NCI-H128 (cell line): ENCODE results near the gene ZNF385B.

Experiments used
- DNase-seq: peaks from one replicate; lab custom pipeline; 2025; ENCODE audit not compliant: unreplicated experiment; lab: John Stamatoyannopoulos, UW

Gene ZNF385B

GRCh38 chr2:179749210-179749609, 112.2 kb downstream of the ZNF385B start:
- DNase-seq: no peak

GRCh38 chr2:179746981-179747380, 114.4 kb downstream of the ZNF385B start:
- DNase-seq: no peak

GRCh38 chr2:179745635-179746256, 115.7 kb downstream of the ZNF385B start:
- DNase-seq: no peak

- no peak for DNase-seq
These were observed 117.0 kb downstream of the ZNF385B start for GRCh38 chr2:179744401-179744800.

- DNase-seq: no peak
These were observed 120.1 kb downstream of the ZNF385B start for GRCh38 chr2:179741317-179741716.

- DNase-seq: no peak
These were observed 131.4 kb downstream of the ZNF385B start for GRCh38 chr2:179729966-179730365.

- no peak for DNase-seq
These were observed 134.8 kb downstream of the ZNF385B start for GRCh38 chr2:179726461-179727180.

GRCh38 chr2:179724403-179724802, 137.0 kb downstream of the ZNF385B start:
- no peak for DNase-seq

- DNase-seq: no peak
These were observed 141.1 kb downstream of the ZNF385B start for GRCh38 chr2:179720173-179720772.

- no peak for DNase-seq
These were observed 145.5 kb downstream of the ZNF385B start for GRCh38 chr2:179715871-179716270.

GRCh38 chr2:179715196-179715595, 146.2 kb downstream of the ZNF385B start:
- no peak for DNase-seq

GRCh38 chr2:179712825-179713224, 148.6 kb downstream of the ZNF385B start:
- no peak for DNase-seq

GRCh38 chr2:179711375-179711774, 150.0 kb downstream of the ZNF385B start:
- DNase-seq: no peak

GRCh38 chr2:179703702-179704101, 157.7 kb downstream of the ZNF385B start:
- DNase-seq: peak; percentile 6

- no peak for DNase-seq
These were observed 158.5 kb downstream of the ZNF385B start for GRCh38 chr2:179702912-179703311.

- DNase-seq: no peak
These were observed 159.8 kb downstream of the ZNF385B start for GRCh38 chr2:179701524-179702110.

GRCh38 chr2:179695486-179695885, 165.9 kb downstream of the ZNF385B start:
- no peak for DNase-seq

- no peak for DNase-seq
These were observed 166.4 kb downstream of the ZNF385B start for GRCh38 chr2:179694963-179695362.

GRCh38 chr2:179692610-179693009, 168.8 kb downstream of the ZNF385B start:
- no peak for DNase-seq

GRCh38 chr2:179692043-179692442, 169.4 kb downstream of the ZNF385B start:
- no peak for DNase-seq

- DNase-seq: no peak
These were observed 170.2 kb downstream of the ZNF385B start for GRCh38 chr2:179691235-179691634.
